ENCODE data around the gene ACSL1. TPM values are rescaled to one million over a fixed set of nuclear protein-coding genes. Genes with fewer than 3 reads are reported as not detected.
A peak's percentile ranks its signal among the peaks of the same experiment; 100 is the strongest.
"Not testable (repeated sequence)": the region's sequence is repeated elsewhere in the genome, so short reads cannot be mapped to it uniquely, and the experiment has no call there.

Gene ACSL1
- polyA plus RNA-seq, 2 donors = 41.9 to 46.5 TPM

DNA sequence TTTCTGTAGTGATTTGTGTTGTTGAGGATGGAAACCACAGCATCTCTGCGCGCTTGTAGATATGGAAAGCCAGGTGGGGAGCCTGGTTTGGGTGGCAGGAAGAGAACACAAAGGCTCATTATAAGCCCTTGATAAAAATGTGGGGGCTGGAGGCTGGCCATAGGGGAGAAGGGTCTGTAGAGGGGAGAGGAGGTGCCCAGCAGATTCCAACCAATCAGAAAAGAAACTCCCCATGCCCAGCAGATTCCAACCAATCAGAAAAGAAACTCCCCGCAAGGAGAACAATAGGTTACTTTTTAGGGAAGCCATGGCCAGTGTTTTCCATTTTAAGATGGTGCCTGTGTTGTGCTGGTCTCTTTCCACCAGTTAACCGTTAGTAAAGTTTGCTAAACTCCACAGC, 82.1 kb downstream of the ACSL1 start:
- Histone ChIP-seq H3K4me1 (ENCODE audit: control insufficient read depth in 2 of 2, insufficient read depth in 2 of 2, low read length in 1 of 2) (peaks cover 6 to 8% of the 10 kb centered on the region in 2 donors), H3K9me3 (ENCODE audit: control insufficient read depth in 2 of 2, insufficient read depth in 1 of 2, low read depth in 1 of 2, low read length in 1 of 2) (no peaks in the 10 kb centered on the region), H3K27ac (ENCODE audit: low read depth in 2 of 2, low read length in 1 of 2) (no peak overlapping the region), H3K36me3 (ENCODE audit: control insufficient read depth in 2 of 2, insufficient read depth in 2 of 2, low read length in 1 of 2) (no peaks in the 10 kb centered on the region), H3K27me3 (ENCODE audit: control insufficient read depth in 1 of 2, insufficient read depth in 2 of 2, low read length in 2 of 2) (no peaks in the 10 kb centered on the region), H3K4me3 (ENCODE audit: low read depth in 1 of 2, low read length in 2 of 2) (no peak overlapping the region)
- WGBS, 2 donors = 89 to 95% methylated on average over 4 of the region's 4 CpGs

GRCh38 chr4:184741651-184742050, 84.1 kb downstream of the ACSL1 start:
- not testable (repeated sequence) for H3K27ac ChIP-seq (ENCODE audit: low read depth in 2 of 2, low read length in 1 of 2); H3K27me3 ChIP-seq (ENCODE audit: control insufficient read depth in 1 of 2, insufficient read depth in 2 of 2, low read length in 2 of 2); H3K36me3 ChIP-seq (ENCODE audit: control insufficient read depth in 2 of 2, insufficient read depth in 2 of 2, low read length in 1 of 2); H3K9me3 ChIP-seq (ENCODE audit: control insufficient read depth in 2 of 2, insufficient read depth in 1 of 2, low read depth in 1 of 2, low read length in 1 of 2); H3K4me3 ChIP-seq (ENCODE audit: low read depth in 1 of 2, low read length in 2 of 2); H3K4me1 ChIP-seq (ENCODE audit: control insufficient read depth in 2 of 2, insufficient read depth in 2 of 2, low read length in 1 of 2)
- WGBS, 2 donors = 52 to 89% methylated on average over 1 of the region's 1 CpG

DNA sequence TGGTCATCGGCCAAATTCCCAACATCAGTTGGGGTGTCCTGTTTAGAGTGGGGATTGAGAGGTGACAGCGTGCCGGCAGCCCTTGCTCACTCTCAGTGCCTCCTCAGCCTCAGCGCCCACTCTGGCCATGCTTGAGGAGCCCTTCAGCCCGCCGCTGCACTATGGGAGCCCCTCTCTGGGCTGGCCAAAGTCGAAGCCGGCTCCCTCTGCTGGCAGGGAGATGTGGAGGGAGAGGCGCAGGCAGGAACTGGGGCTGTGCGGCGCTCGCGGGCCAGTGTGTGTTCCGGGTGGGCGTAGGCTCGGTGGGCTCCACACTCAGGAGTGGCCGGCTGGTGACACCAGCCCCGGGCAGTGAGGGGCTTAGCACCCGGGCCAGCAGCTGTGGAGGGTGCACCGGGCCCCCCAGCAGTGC, 84.8 kb downstream of the ACSL1 start:
- no peak overlapping the region for H3K4me3 ChIP-seq (ENCODE audit: low read depth in 1 of 2, low read length in 2 of 2)
- no peaks in the 10 kb centered on the region for H3K36me3 ChIP-seq (ENCODE audit: control insufficient read depth in 2 of 2, insufficient read depth in 2 of 2, low read length in 1 of 2)
- no peaks in the 10 kb centered on the region for H3K27me3 ChIP-seq (ENCODE audit: control insufficient read depth in 1 of 2, insufficient read depth in 2 of 2, low read length in 2 of 2)
- H3K4me1 ChIP-seq (ENCODE audit: control insufficient read depth in 2 of 2, insufficient read depth in 2 of 2, low read length in 1 of 2) = no peaks in the 10 kb centered on the region
- H3K27ac ChIP-seq (ENCODE audit: low read depth in 2 of 2, low read length in 1 of 2) = no peak overlapping the region
- WGBS, 2 donors = 95 to 97% methylated on average over 19 to 20 of the region's 20 CpGs
- no peaks in the 10 kb centered on the region for H3K9me3 ChIP-seq (ENCODE audit: control insufficient read depth in 2 of 2, insufficient read depth in 1 of 2, low read depth in 1 of 2, low read length in 1 of 2)

GRCh38 chr4:184739575-184739974, 86.2 kb downstream of the ACSL1 start:
- H3K27ac ChIP-seq (ENCODE audit: low read depth in 2 of 2, low read length in 1 of 2); H3K27me3 ChIP-seq (ENCODE audit: control insufficient read depth in 1 of 2, insufficient read depth in 2 of 2, low read length in 2 of 2); H3K9me3 ChIP-seq (ENCODE audit: control insufficient read depth in 2 of 2, insufficient read depth in 1 of 2, low read depth in 1 of 2, low read length in 1 of 2); H3K4me3 ChIP-seq (ENCODE audit: low read depth in 1 of 2, low read length in 2 of 2); H3K4me1 ChIP-seq (ENCODE audit: control insufficient read depth in 2 of 2, insufficient read depth in 2 of 2, low read length in 1 of 2); H3K36me3 ChIP-seq (ENCODE audit: control insufficient read depth in 2 of 2, insufficient read depth in 2 of 2, low read length in 1 of 2): not testable (repeated sequence)
- WGBS, 2 donors = 76 to 86% methylated on average over 1 of the region's 1 CpG

- no peak overlapping the region for H3K27ac ChIP-seq (ENCODE audit: low read depth in 2 of 2, low read length in 1 of 2)
These were observed 91.0 kb downstream of the ACSL1 start for GRCh38 chr4:184734758-184735157.

DNA sequence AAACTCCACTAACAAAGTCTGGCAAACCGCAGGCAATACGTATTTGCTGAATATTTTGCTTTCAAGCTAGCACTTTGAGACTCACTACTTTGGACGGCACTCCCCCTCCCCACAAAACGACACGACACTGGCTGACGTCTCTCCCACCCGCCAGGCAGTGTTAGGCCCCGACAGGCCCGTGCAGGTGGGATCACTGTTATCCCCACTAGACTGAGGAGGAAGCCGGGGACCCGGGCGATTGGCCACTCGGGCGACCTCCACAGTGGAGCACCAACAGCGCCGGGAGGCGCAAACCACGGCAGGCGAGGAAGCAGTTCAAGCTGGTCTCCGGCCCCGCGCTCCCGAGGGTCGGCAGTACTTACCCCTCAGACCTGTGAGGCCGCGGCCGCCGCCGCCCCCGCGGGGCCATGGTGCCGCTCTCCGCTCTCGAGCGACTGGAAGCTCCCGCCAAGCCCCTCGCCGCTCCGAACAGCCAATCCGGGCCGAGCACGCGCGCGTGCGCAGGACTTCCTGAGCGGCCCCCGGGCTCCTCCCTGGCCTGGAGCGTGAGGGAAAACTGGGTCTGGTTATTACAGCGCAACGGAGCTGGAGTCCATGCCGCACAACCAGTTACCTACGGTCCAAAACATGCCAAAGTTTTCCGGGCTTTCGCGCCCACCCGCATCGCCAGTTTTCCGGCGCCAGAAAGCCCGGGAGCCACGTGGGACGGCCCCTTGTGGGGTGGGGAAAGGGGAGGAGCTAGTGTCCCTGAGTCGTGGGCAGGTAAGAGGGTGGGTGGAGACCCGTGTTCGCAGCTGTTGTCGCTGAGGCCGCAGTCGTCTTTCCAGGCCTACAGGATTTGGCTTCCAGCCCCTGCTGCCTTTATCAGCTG, 91.9 kb downstream of the ACSL1 start, which contains the start of gene CENPU:
TSS of gene CENPU (minus strand) at position 443 of the 871 bp plus-strand sequence. CDS start at position 409, 34 bp downstream.
- H3K27me3 ChIP-seq (ENCODE audit: control insufficient read depth in 1 of 2, insufficient read depth in 2 of 2, low read length in 2 of 2) = no peaks in the 10 kb centered on the region
- peak within 1 kb of the TSS; percentile 86 to 93 for H3K27ac ChIP-seq (ENCODE audit: low read depth in 2 of 2, low read length in 1 of 2)
- no peaks in the 10 kb centered on the region for H3K36me3 ChIP-seq (ENCODE audit: control insufficient read depth in 2 of 2, insufficient read depth in 2 of 2, low read length in 1 of 2)
- 0 to 1% methylated on average over 69 of the region's 69 CpGs for WGBS, 2 donors
- H3K4me1 ChIP-seq (ENCODE audit: control insufficient read depth in 2 of 2, insufficient read depth in 2 of 2, low read length in 1 of 2) = peaks cover 0 to 2% of the 10 kb centered on the region in 2 donors
- H3K9me3 ChIP-seq (ENCODE audit: control insufficient read depth in 2 of 2, insufficient read depth in 1 of 2, low read depth in 1 of 2, low read length in 1 of 2) = no peaks in the 10 kb centered on the region
- H3K4me3 ChIP-seq (ENCODE audit: low read depth in 1 of 2, low read length in 2 of 2) = peak within 1 kb of the TSS; percentile 83 to 87

More at GRCh38 chr4:184734758-184735157, 91.0 kb downstream of the ACSL1 start:
- H3K36me3 ChIP-seq (ENCODE audit: control insufficient read depth in 2 of 2, insufficient read depth in 2 of 2, low read length in 1 of 2) = no peaks in the 10 kb centered on the region
- peak overlapping the region in 1 of 2 donors; percentile 87 for H3K4me3 ChIP-seq (ENCODE audit: low read depth in 1 of 2, low read length in 2 of 2)
- 36 to 49% methylated on average over 6 of the region's 6 CpGs for WGBS, 2 donors
- no peaks in the 10 kb centered on the region for H3K9me3 ChIP-seq (ENCODE audit: control insufficient read depth in 2 of 2, insufficient read depth in 1 of 2, low read depth in 1 of 2, low read length in 1 of 2)
- H3K4me1 ChIP-seq (ENCODE audit: control insufficient read depth in 2 of 2, insufficient read depth in 2 of 2, low read length in 1 of 2) = peaks cover 0 to 2% of the 10 kb centered on the region in 2 donors
- no peaks in the 10 kb centered on the region for H3K27me3 ChIP-seq (ENCODE audit: control insufficient read depth in 1 of 2, insufficient read depth in 2 of 2, low read length in 2 of 2)

DNA sequence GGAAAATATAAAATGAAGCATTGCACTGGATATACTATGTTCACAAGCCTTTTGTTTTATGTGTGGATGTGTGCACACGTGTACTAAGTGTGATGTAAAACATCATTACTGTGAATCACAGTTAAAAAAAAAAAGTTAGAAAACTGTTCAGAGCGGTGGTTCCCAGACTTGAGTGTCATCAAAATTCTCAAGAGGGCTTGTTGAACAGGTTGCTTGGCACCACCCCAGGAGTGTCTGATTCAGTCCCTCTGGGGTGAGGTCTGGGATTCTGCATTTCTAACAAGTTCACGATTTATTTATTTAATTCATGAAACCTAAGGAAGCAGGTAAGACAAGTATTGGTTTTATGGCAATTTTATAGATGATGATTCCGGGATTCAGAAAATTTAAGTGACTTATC, 93.6 kb downstream of the ACSL1 start:
- 39 to 49% methylated on average over 4 of the region's 4 CpGs for WGBS, 2 donors
- Histone ChIP-seq H3K27ac (ENCODE audit: low read depth in 2 of 2, low read length in 1 of 2) (peak overlapping the region in 1 of 2 donors; percentile 93), H3K9me3 (ENCODE audit: control insufficient read depth in 2 of 2, insufficient read depth in 1 of 2, low read depth in 1 of 2, low read length in 1 of 2) (no peaks in the 10 kb centered on the region), H3K4me1 (ENCODE audit: control insufficient read depth in 2 of 2, insufficient read depth in 2 of 2, low read length in 1 of 2) (peaks cover 0 to 2% of the 10 kb centered on the region in 2 donors), H3K36me3 (ENCODE audit: control insufficient read depth in 2 of 2, insufficient read depth in 2 of 2, low read length in 1 of 2) (no peaks in the 10 kb centered on the region), H3K4me3 (ENCODE audit: low read depth in 1 of 2, low read length in 2 of 2) (no peak overlapping the region), H3K27me3 (ENCODE audit: control insufficient read depth in 1 of 2, insufficient read depth in 2 of 2, low read length in 2 of 2) (no peaks in the 10 kb centered on the region)

GRCh38 chr4:184731056-184731455, 94.7 kb downstream of the ACSL1 start:
- Histone ChIP-seq H3K4me1 (ENCODE audit: control insufficient read depth in 2 of 2, insufficient read depth in 2 of 2, low read length in 1 of 2) (peaks cover 0 to 2% of the 10 kb centered on the region in 2 donors), H3K9me3 (ENCODE audit: control insufficient read depth in 2 of 2, insufficient read depth in 1 of 2, low read depth in 1 of 2, low read length in 1 of 2) (no peaks in the 10 kb centered on the region), H3K27ac (ENCODE audit: low read depth in 2 of 2, low read length in 1 of 2) (no peak overlapping the region), H3K27me3 (ENCODE audit: control insufficient read depth in 1 of 2, insufficient read depth in 2 of 2, low read length in 2 of 2) (no peaks in the 10 kb centered on the region), H3K36me3 (ENCODE audit: control insufficient read depth in 2 of 2, insufficient read depth in 2 of 2, low read length in 1 of 2) (no peaks in the 10 kb centered on the region), H3K4me3 (ENCODE audit: low read depth in 1 of 2, low read length in 2 of 2) (no peak overlapping the region)
- WGBS, 2 donors = 74% methylated on average over 6 of the region's 6 CpGs

GRCh38 chr4:184729946-184730345, 95.8 kb downstream of the ACSL1 start:
- Histone ChIP-seq H3K9me3 (ENCODE audit: control insufficient read depth in 2 of 2, insufficient read depth in 1 of 2, low read depth in 1 of 2, low read length in 1 of 2) (no peaks in the 10 kb centered on the region), H3K27ac (ENCODE audit: low read depth in 2 of 2, low read length in 1 of 2) (peak overlapping the region; percentile 57 to 70), H3K4me1 (ENCODE audit: control insufficient read depth in 2 of 2, insufficient read depth in 2 of 2, low read length in 1 of 2) (peaks cover 0 to 2% of the 10 kb centered on the region in 2 donors), H3K4me3 (ENCODE audit: low read depth in 1 of 2, low read length in 2 of 2) (no peak overlapping the region), H3K27me3 (ENCODE audit: control insufficient read depth in 1 of 2, insufficient read depth in 2 of 2, low read length in 2 of 2) (no peaks in the 10 kb centered on the region), H3K36me3 (ENCODE audit: control insufficient read depth in 2 of 2, insufficient read depth in 2 of 2, low read length in 1 of 2) (no peaks in the 10 kb centered on the region)
- WGBS, 2 donors = 72 to 86% methylated on average over 5 of the region's 5 CpGs

GRCh38 chr4:184728858-184729257, 96.9 kb downstream of the ACSL1 start:
- no peaks in the 10 kb centered on the region for H3K9me3 ChIP-seq (ENCODE audit: control insufficient read depth in 2 of 2, insufficient read depth in 1 of 2, low read depth in 1 of 2, low read length in 1 of 2)
- 48 to 50% methylated on average over 2 of the region's 2 CpGs for WGBS, 2 donors
- H3K36me3 ChIP-seq (ENCODE audit: control insufficient read depth in 2 of 2, insufficient read depth in 2 of 2, low read length in 1 of 2) = no peaks in the 10 kb centered on the region
- peaks cover 0 to 2% of the 10 kb centered on the region in 2 donors for H3K4me1 ChIP-seq (ENCODE audit: control insufficient read depth in 2 of 2, insufficient read depth in 2 of 2, low read length in 1 of 2)
- no peaks in the 10 kb centered on the region for H3K27me3 ChIP-seq (ENCODE audit: control insufficient read depth in 1 of 2, insufficient read depth in 2 of 2, low read length in 2 of 2)
- H3K4me3 ChIP-seq (ENCODE audit: low read depth in 1 of 2, low read length in 2 of 2) = no peak overlapping the region
- H3K27ac ChIP-seq (ENCODE audit: low read depth in 2 of 2, low read length in 1 of 2) = peak overlapping the region in 1 of 2 donors; percentile 54

Measured in esophagus (tissue), 2 donors.